ENCODE data around the gene MAPRE2.

The MAPRE2 gene

DNA sequence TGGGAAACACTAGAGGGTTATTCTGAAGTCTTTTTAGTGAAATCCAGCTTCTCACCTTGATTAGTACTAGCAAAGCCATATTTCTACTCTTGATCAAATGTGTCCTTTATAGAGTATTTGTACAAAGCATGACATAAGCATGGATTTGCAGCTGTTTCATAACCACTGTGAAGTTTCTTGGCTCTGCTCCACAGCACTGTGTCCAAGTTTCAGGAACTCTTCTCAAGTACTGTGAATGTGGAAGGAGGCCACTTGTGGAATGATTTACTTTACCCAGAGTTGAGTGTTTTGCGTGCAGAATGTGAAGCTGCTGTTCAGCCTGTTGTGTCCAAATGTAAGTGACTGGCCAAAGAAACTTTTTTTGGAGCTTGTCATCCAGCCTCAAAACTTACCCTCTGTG, 16.2 kb upstream of the MAPRE2 start:
- H3K4me3 ChIP-seq (ENCODE audit: low read length) = no peak overlapping the region
- TF ChIP-seq, protein P1, sequence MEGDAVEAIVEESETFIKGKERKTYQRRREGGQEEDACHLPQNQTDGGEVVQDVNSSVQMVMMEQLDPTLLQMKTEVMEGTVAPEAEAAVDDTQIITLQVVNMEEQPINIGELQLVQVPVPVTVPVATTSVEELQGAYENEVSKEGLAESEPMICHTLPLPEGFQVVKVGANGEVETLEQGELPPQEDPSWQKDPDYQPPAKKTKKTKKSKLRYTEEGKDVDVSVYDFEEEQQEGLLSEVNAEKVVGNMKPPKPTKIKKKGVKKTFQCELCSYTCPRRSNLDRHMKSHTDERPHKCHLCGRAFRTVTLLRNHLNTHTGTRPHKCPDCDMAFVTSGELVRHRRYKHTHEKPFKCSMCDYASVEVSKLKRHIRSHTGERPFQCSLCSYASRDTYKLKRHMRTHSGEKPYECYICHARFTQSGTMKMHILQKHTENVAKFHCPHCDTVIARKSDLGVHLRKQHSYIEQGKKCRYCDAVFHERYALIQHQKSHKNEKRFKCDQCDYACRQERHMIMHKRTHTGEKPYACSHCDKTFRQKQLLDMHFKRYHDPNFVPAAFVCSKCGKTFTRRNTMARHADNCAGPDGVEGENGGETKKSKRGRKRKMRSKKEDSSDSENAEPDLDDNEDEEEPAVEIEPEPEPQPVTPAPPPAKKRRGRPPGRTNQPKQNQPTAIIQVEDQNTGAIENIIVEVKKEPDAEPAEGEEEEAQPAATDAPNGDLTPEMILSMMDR (conservative IDR thresholded peaks at IDR 0.05; ENCODE audit: low read depth, low read length) = no peak
- DNase-seq (ENCODE audit: low read depth) = peak; percentile 45

DNA sequence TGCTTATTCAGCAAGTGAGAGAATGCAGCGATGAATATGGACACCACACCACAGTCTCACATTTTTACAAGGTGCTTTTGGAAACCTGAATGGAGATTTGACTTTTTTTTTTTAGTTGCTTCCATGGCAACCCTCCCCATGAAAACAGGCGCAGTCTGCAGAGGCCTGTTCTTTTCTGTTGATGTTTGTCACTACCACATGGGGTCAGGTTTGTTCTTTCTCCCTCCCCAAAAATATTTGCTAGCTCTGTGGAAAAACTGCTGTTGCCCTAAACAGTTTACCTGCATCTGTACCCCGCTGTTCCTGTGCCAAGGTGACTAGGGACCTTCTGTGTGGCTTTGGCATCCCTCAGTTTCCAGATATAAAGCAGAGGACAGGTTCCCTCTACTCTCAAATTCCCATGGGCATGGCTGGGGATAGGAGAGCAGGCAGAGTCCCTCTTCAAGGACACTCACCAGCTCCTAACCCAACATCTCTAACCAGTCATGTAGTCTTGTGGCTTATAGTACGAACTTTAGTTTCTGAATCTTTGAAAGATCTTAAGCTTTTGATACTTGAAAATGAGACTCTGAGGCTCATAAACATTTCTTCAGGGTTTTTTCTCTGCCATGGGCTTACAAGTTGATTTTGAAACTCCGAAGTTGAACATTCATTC, 14.7 kb upstream of the MAPRE2 start:
- no peak for DNase-seq (ENCODE audit: low read depth)
- no peak overlapping the region for H3K4me3 ChIP-seq (ENCODE audit: low read length)
- TF ChIP-seq, protein P1 (conservative IDR thresholded peaks at IDR 0.05; ENCODE audit: low read depth, low read length) = no peak

DNA sequence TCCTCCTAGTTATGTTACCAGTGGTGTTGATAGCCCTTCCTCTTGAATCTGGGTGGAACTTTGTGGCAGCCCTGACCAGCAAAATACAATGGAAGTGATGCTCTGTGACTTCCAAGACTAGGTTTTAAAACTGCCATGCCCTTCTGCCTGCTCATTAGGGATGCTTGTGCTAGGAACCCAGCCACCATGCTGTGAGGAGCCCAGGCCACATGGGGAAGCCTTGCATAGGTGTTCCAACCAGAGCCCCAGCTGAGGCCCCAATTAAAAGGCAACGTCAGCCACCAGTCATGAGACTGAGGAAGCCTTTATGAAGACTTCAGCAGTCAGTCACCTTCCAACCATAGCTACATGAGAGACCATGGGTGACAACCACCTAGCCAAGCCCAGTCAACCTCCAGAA, 14.0 kb upstream of the MAPRE2 start:
- DNase-seq (ENCODE audit: low read depth) = no peak
- no peak overlapping the region for H3K4me3 ChIP-seq (ENCODE audit: low read length)
- TF ChIP-seq, protein P1 (conservative IDR thresholded peaks at IDR 0.05; ENCODE audit: low read depth, low read length) = no peak

DNA sequence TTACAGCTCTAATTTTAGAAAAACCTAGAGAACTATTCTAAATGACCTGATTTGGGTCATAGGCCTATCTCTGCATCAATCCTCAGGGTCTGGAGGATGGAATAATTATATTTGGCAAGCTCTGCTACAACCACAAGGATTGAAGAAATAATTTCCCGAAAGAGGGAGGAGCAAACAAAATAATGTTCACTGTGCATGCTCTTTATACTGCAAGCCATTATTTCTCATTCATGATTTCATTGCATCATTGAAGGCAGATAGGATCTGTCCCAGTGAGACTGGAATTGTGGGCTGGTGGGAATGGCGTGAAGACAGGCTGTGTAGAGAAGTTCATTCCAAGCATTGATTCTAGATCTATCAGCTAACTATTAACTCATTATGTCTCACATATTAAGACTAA, 12.7 kb upstream of the MAPRE2 start:
- TF ChIP-seq, protein P1 (conservative IDR thresholded peaks at IDR 0.05; ENCODE audit: low read depth, low read length) = no peak
- no peak for DNase-seq (ENCODE audit: low read depth)

DNA sequence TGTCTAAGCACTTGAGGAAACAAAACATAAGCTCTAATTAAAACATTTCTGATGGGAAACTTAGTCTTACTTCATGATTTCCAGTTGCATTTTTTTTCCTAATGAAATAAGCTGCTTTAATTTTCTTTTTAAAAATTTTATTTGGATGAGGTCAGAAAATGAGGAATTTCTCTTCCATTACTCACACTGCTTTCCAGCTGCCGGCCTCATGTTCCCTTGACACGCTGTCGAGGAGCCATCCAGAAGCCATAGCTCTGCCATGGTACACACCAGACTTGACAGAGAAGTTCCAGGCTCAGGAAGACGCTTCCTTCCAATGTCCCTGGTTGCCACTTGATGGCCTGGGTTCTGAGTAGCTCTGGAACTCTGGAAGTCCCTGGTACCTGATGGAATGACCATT, 12.1 kb upstream of the MAPRE2 start:
- no peak overlapping the region for H3K4me3 ChIP-seq (ENCODE audit: low read length)
- TF ChIP-seq, protein P1 (conservative IDR thresholded peaks at IDR 0.05; ENCODE audit: low read depth, low read length) = no peak
- DNase-seq (ENCODE audit: low read depth) = peak; percentile 20

More for the DNA sequence above, 12.7 kb upstream of the MAPRE2 start:
- no peak overlapping the region for H3K4me3 ChIP-seq (ENCODE audit: low read length)

DNA sequence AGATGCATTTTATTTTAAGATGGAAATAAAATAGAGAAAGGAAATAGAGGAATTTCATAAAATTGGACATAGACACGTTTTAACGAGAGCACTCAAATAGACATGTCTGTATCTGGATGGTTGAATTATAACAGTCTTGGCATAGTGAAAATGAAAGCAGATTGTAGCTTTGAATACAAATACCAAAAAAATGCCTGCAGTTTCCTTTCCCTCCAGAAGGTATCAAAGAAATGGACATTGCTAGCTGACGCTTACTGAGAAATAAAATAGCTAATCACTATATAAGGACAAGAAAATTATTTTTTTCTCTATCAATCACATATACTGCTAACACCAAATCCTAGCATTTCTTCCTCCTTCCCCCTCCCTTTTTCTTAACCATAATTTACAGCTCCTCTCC, 11.4 kb upstream of the MAPRE2 start:
- H3K4me3 ChIP-seq (ENCODE audit: low read length) = no peak overlapping the region
- DNase-seq (ENCODE audit: low read depth) = no peak
- TF ChIP-seq, protein P1 (conservative IDR thresholded peaks at IDR 0.05; ENCODE audit: low read depth, low read length) = no peak

DNA sequence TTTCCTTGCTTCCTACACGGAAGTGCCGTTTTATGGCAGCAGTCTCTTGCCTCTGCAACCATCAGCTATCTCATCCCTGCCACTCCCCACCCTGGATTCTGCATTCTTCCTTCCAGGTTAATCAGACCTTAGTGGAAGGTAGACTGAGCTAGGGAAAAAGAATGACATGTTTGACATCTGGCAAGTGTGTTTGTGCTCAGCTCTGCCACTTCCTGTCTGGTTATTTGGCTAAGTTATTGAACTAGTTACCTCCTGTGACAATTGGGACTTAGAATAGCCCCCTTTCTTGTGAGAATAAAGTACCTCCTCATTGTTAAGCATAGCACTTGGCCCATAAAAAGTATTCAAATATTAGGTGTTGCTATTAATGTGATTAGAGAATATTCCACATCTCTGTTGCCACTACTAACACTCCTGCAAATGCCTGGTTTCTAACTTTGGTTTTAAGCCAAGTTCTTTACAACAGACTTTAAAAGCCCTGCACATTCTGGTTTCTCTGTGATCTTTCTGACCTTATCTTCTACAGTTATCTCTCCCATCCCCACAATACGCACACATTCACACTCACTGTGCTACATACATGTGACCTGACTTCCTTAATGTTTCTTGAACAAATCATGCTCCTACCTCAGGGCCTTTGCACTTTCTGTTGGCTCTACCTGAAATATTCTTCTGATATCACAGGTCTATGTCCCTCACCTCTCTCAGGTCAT, 10.8 kb upstream of the MAPRE2 start:
- TF ChIP-seq, protein P1 (conservative IDR thresholded peaks at IDR 0.05; ENCODE audit: low read depth, low read length) = no peak
- no peak for DNase-seq (ENCODE audit: low read depth)
- no peak overlapping the region for H3K4me3 ChIP-seq (ENCODE audit: low read length)

All from retinal pigment epithelial cell (primary cell).